GM12892 (cell line): ENCODE data around the gene GET4.

ENCODE experiments used
- POLR2AphosphoS5 ChIP-seq: IDR thresholded peaks from 2 replicates; pipeline ENCODE4 v1.6.1; 2011; ENCODE audit warnings: low read depth, low read length, control low read depth
- TAF1 ChIP-seq: IDR thresholded peaks from 2 replicates; pipeline ENCODE4 v1.6.1; 2011; ENCODE audit warnings: low read depth, mild to moderate bottlenecking, control low read depth, low read length, borderline replicate concordance

DNA sequence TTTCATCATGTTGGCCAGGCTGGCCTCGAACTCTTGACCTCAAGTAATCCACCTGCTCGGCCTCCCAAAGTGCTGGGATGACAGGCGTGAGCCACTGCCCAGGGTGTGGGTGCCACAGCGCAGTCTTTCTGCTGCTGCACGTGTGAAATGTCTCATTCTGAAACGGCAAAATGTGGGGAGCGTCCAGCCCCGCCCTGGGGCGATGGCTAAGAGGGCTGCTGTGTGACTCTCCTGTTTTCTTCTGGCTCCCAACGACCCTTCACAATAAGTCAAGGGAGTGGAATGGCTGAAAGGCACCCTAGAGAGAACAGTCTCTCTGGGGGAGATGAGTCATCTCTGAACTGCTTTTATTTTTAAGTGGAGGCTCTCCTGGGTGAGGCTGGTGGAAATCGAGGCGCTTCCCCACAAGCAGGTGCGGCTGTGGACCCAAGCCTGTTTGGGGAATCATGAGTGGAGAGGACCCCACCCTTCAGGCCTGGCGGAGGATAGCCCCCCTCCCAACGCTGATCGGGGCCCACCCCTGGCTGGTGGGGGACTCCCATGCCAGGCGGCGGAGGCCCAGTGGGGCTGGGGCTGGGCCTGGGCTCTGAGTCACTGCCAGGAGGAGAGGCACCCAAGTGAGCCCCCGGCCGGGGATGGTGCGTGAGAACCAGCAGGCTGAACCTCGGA is 60.2 kb downstream of the GET4 start:
- TF ChIP-seq POLR2AphosphoS5 (no peak), TAF1 (no peak)
